ENCODE measurements around the gene APOBR. TPM values are rescaled to one million over a fixed set of nuclear protein-coding genes. Genes with fewer than 3 reads are reported as not detected.
"Not testable (repeated sequence)": the region's sequence is repeated elsewhere in the genome, so short reads cannot be mapped to it uniquely, and the experiment has no call there.

The APOBR gene
- total RNA-seq, 8 experiments from 2014 or later, result 0.05 to 1.5 (median 0.50) TPM; not detected in 2

GRCh38 chr16:28491970-28492474 is 2.4 kb upstream of the APOBR start, which contains the start of gene CLN3:
Gene CLN3, minus strand, starts transcription at chr16:28492074. Its CDS starts 315 bp downstream, at chr16:28491759.
- Histone ChIP-seq H3K27ac (peak within 1 kb of the TSS; percentile 95 to 97), H3K4me3 (peak within 1 kb of the TSS; percentile 61 to 93 (median 89)), H3K4me1 (replicated peaks in 1 of 2) (peaks cover 5 to 7% of the 10 kb centered on the region in 2 donors)
- ATAC-seq (replicated peaks in 6 of 8), result peak; percentile 97 to 98 (median 98)
- in situ Hi-C loops (cut with MboI; ENCODE audit: low pct_unique_long_range_greater_than_20kb in 2 of 9, low sequenced_read_pairs in 9 of 9, unreplicated experiment in 9 of 9), result no loop called here
- 0 to 18% (median 0%) methylated on average over 1 to 6 of the region's 21 CpGs; no CpG with 5 or more reads in 1 of the 10 experiments for WGBS, 10 experiments

DNA sequence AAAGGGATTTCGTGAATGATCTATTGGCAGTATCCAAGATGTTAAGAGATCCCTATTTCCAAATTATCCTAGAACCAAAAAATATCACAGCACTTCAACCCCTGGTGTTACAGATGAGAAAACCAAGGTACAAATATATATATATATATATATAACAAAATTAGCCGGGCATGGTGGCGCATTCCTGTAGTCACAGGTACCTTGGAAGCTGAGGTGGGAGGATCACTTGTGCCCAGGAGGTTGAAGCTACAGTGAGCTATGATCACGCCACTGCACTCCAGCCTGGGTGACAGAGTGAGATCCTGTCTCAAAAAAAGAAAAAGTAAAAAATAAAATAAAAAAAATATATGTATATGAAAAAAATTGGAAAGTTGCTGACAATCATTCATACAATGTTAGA is 1.9 kb upstream of the APOBR start:
- WGBS, 10 experiments, result 0 to 100% (median 75%) methylated on average over 1 to 4 of the region's 4 CpGs; no CpG with 5 or more reads in 1 of the 10 experiments
- ATAC-seq (replicated peaks in 6 of 8), result no peak
- in situ Hi-C loops (cut with MboI; ENCODE audit: low pct_unique_long_range_greater_than_20kb in 2 of 9, low sequenced_read_pairs in 9 of 9, unreplicated experiment in 9 of 9), result no loop called here
- peaks cover 5 to 7% of the 10 kb centered on the region in 2 donors for H3K4me1 ChIP-seq (replicated peaks in 1 of 2)
- H3K4me3 ChIP-seq, result peak overlapping the region; percentile 61 to 93 (median 89)
- peak overlapping the region; percentile 95 to 97 for H3K27ac ChIP-seq

GRCh38 chr16:28495098-28495793 is 803 bp downstream of the APOBR start:
- 50 to 100% (median 77%) methylated on average over 1 to 5 of the region's 13 CpGs; no CpG with 5 or more reads in 5 of the 10 experiments for WGBS, 10 experiments
- peaks cover 5 to 7% of the 10 kb centered on the region in 2 donors for H3K4me1 ChIP-seq (replicated peaks in 1 of 2)
- H3K27ac ChIP-seq, result no peak overlapping the region
- in situ Hi-C loops (cut with MboI; ENCODE audit: low pct_unique_long_range_greater_than_20kb in 2 of 9, low sequenced_read_pairs in 9 of 9, unreplicated experiment in 9 of 9), result no loop called here
- no peak overlapping the region for H3K4me3 ChIP-seq
- ATAC-seq (replicated peaks in 6 of 8), result no peak

- Histone ChIP-seq H3K4me1 (replicated peaks in 1 of 2) (peaks cover under 1 to 3% of the 10 kb centered on the region in 2 donors), H3K27ac (no peak overlapping the region), H3K4me3 (no peak overlapping the region)
- 40 to 89% (median 74%) methylated on average over 1 to 5 of the region's 20 CpGs; no CpG with 5 or more reads in 3 of the 10 experiments for WGBS, 10 experiments
- no peak for ATAC-seq (replicated peaks in 6 of 8)
- in situ Hi-C loops (cut with MboI; ENCODE audit: low pct_unique_long_range_greater_than_20kb in 2 of 9, low sequenced_read_pairs in 9 of 9, unreplicated experiment in 9 of 9), result no loop called here
Observed at GRCh38 chr16:28495795-28496749, 1.6 kb downstream of the APOBR start.

DNA sequence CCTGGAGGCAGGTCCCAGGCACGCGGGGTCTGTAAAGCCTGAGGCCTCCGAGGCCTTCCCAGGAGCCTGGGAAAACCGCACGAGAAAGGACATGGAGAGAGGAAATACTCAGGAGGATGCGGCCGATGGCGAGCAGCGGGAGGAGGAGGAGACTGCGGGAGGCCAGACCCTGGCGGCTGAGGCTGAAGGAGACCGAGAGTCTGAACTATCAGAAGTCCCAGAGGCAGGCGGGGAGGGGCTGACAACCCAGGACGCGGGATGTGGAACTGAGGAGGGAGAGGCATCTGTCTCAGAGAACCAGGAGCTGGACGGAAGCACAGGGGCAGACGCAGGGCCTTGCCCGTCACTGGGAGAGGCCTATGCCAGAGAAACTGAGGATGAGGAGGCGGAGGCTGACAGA is 2.4 kb downstream of the APOBR start:
- peaks cover 0 to 3% of the 10 kb centered on the region in 2 donors for H3K4me1 ChIP-seq (replicated peaks in 1 of 2)
- no peak for ATAC-seq (replicated peaks in 6 of 8)
- WGBS, 10 experiments, result 62 to 80% (median 66%) methylated on average over 1 to 8 of the region's 19 CpGs; no CpG with 5 or more reads in 3 of the 10 experiments
- no peak overlapping the region for H3K27ac ChIP-seq
- no peak overlapping the region for H3K4me3 ChIP-seq
- in situ Hi-C loops (cut with MboI; ENCODE audit: low pct_unique_long_range_greater_than_20kb in 2 of 9, low sequenced_read_pairs in 9 of 9, unreplicated experiment in 9 of 9), result no loop called here

- ATAC-seq (replicated peaks in 6 of 8), result no peak
- WGBS, 10 experiments, result 0 to 45% (median 0%) methylated on average over 1 to 2 of the region's 9 CpGs; no CpG with 5 or more reads in 7 of the 10 experiments
- H3K27ac ChIP-seq, result no peak overlapping the region
- peaks cover 0 to 2% of the 10 kb centered on the region in 2 donors for H3K4me1 ChIP-seq (replicated peaks in 1 of 2)
- in situ Hi-C loops (cut with MboI; ENCODE audit: low pct_unique_long_range_greater_than_20kb in 2 of 9, low sequenced_read_pairs in 9 of 9, unreplicated experiment in 9 of 9), result no loop called here
- H3K4me3 ChIP-seq, result no peak overlapping the region
Observed at GRCh38 chr16:28497386-28497785, 2.9 kb downstream of the APOBR start.

DNA sequence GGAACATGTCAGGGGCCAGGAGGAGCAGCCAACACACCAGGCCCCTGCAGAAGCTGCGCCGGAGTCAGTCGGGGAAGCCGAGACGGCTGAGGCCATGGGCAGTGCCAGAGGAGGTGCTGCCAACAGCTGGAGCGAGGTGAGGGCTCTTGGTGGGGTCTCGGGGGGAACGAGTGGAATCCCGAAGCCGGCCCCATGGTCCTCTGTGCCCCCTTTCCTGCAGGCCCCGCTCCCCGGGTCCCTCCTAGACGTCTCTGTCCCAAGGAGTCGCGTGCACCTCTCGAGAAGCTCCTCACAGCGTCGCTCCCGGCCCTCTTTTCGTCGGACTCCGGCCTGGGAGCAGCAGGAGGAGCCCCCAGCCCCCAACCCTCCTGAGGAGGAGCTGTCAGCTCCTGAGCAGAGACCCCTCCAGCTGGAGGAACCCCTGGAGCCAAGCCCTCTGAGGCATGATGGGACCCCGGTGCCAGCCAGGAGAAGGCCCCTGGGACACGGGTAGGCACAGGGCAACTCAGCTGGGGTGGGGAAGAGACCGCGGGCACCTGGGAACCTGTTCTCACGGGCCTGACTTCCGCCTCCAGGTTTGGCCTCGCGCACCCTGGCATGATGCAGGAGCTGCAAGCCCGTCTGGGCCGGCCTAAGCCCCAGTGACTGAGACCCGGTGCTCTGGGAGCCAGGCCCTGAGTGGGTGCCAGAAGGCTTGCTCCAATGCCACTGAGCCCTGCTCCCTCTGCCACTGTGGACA is 3.6 kb downstream of the APOBR start:
- WGBS, 10 experiments, result 67 to 90% (median 80%) methylated on average over 1 to 3 of the region's 33 CpGs; no CpG with 5 or more reads in 7 of the 10 experiments
- Histone ChIP-seq H3K4me3 (no peak overlapping the region), H3K27ac (no peak overlapping the region), H3K4me1 (replicated peaks in 1 of 2) (no peaks in the 10 kb centered on the region)
- ATAC-seq (replicated peaks in 6 of 8), result no peak
- in situ Hi-C loops (cut with MboI; ENCODE audit: low pct_unique_long_range_greater_than_20kb in 2 of 9, low sequenced_read_pairs in 9 of 9, unreplicated experiment in 9 of 9), result no loop called here

DNA sequence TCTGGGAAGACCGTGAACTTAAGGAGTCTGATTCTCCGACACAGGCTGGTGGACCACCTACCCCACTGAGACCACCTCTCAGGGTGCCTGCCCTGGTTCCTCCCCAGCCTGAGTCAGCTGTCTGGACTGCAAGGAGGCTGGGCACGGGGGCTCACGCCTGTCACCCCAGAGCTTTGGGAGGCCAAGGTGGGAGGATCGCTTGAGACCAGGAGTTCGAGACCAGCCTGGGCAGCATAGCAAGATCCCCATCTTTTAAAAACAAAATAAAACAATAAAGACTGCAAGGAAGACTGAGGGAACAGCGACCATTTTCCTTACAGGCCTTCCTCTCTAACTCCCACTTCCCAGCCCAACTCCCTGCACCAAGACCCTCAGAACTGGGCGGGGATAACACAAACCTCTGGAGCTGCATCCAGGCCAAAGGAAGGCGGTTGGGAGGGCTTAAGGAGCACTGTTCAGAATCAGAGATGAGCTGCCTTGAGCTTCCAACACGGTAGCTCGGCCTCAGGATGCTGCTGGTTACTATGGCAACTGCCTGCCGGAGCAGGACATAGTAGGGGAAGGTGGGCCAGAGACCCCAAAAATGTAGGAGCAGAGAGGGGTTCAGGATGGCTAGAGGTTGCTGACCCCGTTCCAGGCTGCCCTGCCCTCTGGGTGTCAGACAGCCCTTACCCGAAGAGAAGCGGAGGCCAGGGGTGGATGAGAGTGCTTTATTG is 4.4 kb downstream of the APOBR start:
- in situ Hi-C loops (cut with MboI; ENCODE audit: low pct_unique_long_range_greater_than_20kb in 2 of 9, low sequenced_read_pairs in 9 of 9, unreplicated experiment in 9 of 9), result no loop called here
- Histone ChIP-seq H3K27ac (no peak overlapping the region), H3K4me1 (replicated peaks in 1 of 2) (no peaks in the 10 kb centered on the region), H3K4me3 (no peak overlapping the region)
- ATAC-seq (replicated peaks in 6 of 8), result no peak
- 0 to 82% (median 62%) methylated on average over 1 to 6 of the region's 15 CpGs; no CpG with 5 or more reads in 1 of the 10 experiments for WGBS, 10 experiments

GRCh38 chr16:28499854-28500253 is 5.4 kb downstream of the APOBR start:
- no peaks in the 10 kb centered on the region for H3K4me1 ChIP-seq (replicated peaks in 1 of 2)
- in situ Hi-C loops (cut with MboI; ENCODE audit: low pct_unique_long_range_greater_than_20kb in 2 of 9, low sequenced_read_pairs in 9 of 9, unreplicated experiment in 9 of 9), result no loop called here
- no peak overlapping the region for H3K4me3 ChIP-seq
- no peak for ATAC-seq (replicated peaks in 6 of 8)
- no peak overlapping the region for H3K27ac ChIP-seq
- WGBS, 10 experiments, result 20 to 100% (median 82%) methylated on average over 1 to 3 of the region's 10 CpGs; no CpG with 5 or more reads in 7 of the 10 experiments

- H3K27ac ChIP-seq; H3K4me3 ChIP-seq; H3K4me1 ChIP-seq (replicated peaks in 1 of 2); in situ Hi-C loops (cut with MboI; ENCODE audit: low pct_unique_long_range_greater_than_20kb in 2 of 9, low sequenced_read_pairs in 9 of 9, unreplicated experiment in 9 of 9): not testable (repeated sequence)
- peak in 7 of 8 experiments; percentile 35 to 96 (median 46) for ATAC-seq (replicated peaks in 6 of 8)
- WGBS, 10 experiments, result 37 to 100% (median 77%) methylated on average over 1 to 11 of the region's 18 CpGs; no CpG with 5 or more reads in 1 of the 10 experiments
Observed at GRCh38 chr16:28500476-28501180, 6.2 kb downstream of the APOBR start.
